Hematopoietic multipotent progenitor cell treated with erythropoietin and hydrocortisone succinate and interleukin-3 and kit ligand, for 4 days (in vitro differentiated cells): ENCODE results near the gene ARHGAP23.

Experiments used
- DNase-seq: peaks from one replicate; pipeline ENCODE4 v3.0.0-alpha.2; 2015

ARHGAP23 gene

DNA sequence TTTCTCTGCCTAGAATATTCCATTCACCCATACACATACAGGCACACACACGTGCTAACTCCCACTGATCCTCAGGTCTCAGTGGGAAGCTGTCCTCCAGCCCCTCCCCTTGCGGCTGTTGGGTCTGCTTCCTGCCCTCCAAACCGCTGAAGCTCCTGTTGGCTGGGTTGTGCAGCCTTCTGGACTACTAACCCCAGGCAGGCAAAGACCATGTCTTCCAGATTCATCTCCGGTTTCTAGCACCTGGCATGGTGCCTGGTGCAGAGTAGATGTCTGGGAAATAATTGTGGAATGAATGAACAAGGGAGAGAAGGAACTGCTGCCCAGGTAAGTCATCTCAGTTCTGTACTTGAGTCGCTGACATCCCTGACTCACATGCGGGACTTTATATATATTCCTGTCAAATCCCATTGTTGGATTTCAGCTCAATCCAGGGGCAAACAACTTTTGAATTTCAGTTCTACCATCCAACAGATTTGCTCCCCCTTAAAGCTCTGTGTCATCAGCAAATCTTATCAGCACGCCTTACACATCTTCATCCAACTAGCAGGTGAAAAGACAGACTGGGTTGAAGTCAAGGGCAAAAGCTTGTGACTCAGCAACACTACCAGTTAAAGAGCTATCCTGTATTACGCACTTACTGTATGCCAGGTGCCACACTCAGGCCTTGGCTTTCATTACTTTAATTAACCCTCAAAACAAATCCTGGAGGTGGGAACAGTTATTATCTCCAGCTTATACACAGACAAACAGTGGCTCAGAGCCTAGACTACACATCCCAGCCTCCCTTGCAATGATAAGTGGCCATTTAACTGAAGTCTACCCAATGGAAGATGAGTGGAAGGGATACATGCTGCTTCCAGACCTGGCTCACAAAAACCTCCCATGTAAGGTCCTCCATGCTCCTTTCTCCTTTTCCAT lies 126.4 kb downstream of the ARHGAP23 start:
- no peak for DNase-seq

DNA sequence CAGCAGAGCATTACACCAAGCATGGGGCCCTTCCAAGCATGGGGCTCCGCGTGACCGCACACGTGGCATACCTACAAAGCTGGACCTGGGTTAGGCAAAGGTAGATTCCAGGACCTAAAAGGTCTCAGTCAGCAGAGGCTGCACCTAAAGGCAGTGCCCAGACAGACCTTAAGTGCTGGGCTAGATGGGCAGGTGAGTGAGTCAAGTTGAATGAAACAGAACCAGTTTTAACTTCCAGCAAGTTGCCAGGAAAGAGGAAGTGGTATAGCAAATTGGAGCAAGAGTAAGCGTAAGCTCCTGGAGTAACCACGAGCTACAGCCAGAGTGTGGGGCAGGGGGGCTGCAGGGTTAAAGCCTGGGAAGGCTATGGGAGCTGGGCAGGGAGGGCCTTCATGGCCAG lies 128.0 kb downstream of the ARHGAP23 start:
- peak; percentile 47 for DNase-seq

DNA sequence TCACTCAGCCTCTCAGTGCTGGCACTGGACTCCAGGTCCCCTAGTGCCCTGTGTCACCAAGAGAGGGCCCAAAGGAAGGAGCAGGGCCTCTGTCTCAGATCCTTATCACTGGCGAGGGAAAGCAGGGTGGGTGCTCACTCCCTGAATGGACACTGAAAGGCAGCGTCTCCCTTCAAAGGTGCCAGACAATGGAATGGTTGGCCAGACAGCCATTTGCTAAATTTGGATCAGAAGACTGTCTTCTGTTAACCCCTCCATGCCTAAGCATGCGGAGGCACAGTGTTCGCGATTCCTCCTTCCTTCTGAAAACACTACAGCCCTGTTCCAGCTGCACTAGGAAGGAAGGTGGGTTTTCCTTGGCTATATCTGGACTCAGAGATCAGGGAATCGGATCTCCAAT lies 129.1 kb downstream of the ARHGAP23 start:
- DNase-seq: no peak

DNA sequence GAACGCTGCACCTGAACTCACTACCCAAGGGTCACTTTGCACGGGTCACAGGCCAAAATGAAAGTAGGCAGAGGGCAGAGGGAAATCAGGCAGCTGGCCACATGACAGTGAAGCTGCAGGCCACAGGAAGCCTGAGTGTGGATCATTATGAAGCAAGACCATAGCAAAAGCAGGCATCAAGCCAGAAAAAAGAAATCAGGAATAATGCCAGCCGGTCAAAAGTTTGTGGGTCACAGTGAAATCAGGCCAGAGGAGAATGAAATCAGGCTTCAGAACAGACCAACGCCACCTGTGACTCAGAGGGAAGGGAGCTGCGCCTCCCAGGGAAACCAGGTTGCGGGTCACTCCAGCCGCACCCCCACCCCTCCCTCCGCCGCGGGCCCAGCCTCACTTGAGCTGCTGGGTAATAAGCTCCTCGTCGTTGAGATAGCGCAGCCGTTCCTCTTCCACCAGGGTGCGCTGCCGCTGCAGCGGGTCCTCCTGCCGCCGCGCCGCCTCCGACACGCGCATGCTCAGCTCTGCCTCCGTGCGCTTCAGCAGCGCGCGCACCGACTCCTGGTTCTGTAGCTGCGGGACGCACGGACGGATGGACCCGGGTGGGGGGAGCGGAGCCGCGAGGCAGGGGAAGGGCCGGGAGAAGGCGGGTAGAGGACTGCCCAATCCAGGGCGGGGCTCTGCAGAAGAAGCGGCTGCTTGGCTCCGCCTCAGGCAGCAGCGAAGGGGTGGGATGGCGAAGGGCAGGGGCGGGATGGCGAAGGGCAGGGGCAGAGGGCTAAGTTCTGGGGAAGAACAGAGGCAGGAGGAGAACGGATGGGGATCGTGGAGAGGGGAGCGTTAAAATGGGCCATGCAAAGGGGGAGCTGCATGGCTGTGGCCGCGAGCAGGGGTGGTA lies 129.8 kb downstream of the ARHGAP23 start:
- peak; percentile 95 for DNase-seq

DNA sequence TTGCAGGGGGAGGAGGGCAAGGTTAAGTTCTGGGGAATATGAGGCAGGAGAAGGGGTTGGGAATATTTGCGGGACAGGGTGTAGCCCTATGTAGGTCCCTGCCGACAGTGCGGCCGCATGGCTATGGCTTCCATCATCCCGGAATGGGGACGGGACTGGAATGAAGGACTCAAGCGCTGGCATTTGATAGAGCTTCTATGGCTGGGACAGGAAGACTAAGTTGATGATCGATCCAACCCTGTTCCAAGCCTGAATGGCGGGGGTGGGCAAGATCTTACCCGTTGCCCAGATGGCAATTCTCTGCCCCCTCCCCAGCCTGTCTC lies 130.4 kb downstream of the ARHGAP23 start:
- no peak for DNase-seq

DNA sequence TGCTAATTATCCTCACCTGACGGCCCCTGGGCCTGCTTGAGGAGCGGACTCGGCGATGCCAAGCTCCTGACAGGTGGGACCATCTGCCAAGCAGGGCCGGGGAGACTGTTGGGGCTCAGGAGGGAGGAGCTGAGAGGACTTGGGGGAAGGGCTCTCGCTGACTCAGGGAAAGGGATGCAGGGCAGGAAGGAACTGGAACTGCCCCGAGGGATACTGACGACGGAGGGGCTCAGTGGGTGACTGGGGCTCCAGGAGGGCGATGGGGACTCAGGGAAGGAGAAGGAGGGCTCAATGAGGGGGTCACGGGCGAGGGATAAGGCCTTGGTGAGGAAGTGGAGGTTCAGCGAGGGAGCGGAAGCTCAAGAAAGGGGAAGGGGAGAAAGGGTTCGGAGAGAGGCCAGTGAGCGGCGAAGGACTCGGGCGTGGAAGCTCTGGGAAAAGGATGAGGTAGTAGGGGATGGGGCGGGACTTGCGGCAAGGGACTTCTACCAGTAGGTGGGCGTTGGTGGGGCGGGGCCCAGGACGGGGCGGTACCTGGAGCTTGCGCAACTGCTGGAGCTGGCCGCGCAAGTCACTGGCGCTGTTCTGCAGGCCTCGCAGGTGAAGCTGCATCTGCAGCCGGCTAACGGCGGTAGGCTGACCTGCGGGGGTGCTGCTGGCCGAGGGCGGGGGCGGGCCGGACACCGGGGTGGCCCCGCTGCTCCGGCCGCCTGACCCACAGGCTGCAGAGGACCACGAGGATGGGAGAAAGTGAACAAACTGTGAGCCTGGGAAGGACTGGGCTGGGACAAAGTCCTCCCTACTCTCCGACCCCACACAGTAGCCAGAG lies 131.0 kb downstream of the ARHGAP23 start:
- DNase-seq: peak; percentile 82

DNA sequence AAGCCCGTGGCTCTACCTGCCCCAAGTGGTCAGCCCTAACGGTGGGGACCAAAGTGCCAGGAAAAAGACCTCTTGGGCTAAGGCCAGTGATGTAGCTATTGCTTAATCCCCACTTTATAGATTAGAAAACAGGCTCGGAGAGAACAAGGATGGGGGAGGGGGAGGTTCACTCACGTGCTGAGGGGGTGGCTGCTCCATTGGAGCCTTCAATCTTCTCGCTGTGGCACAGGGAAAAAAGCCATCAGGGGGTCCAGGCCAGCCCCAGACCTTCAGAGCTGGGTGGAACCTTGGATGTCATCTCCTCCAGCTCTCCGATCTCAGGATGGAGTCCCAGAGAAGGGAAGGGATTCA lies 131.6 kb downstream of the ARHGAP23 start:
- no peak for DNase-seq

DNA sequence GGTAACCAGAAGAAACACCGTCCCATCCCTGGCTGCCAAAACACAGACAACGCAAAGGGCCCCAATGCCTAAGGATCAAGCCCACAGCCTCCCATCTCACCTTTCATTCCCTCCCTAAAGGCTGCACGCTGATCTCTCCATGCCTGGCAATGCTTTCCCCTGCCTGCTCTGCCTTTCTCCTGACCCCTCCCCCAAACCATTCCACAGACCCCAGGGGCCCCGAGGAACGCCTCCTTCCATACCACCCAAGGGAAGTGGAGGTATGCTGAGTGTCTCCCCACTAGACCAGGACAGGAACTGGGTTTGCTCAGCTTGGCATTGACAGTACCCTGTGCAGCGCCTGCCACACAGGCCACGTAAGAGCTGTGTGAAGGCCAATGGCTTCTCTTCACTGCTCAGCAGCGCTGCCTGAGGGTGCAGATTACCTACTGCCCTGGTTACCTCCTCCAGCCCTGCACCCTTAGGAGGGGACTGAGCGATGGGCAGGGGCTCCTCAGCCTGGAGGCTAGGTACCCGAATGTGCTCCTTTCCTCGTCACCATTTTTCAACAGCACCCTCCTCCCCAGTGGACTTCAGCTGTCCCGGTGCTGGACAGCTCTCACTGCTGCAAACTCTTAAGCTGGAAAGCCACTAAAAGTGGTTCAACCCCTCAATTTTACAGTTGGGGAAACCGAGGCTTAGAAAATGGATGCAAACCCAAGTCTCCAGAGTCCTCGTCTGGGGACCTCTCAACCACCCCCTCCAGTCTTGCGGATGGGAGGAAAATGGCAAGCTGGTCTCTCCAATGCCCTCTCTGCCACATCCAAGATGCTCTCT lies 132.4 kb downstream of the ARHGAP23 start:
- peak; percentile 58 for DNase-seq

DNA sequence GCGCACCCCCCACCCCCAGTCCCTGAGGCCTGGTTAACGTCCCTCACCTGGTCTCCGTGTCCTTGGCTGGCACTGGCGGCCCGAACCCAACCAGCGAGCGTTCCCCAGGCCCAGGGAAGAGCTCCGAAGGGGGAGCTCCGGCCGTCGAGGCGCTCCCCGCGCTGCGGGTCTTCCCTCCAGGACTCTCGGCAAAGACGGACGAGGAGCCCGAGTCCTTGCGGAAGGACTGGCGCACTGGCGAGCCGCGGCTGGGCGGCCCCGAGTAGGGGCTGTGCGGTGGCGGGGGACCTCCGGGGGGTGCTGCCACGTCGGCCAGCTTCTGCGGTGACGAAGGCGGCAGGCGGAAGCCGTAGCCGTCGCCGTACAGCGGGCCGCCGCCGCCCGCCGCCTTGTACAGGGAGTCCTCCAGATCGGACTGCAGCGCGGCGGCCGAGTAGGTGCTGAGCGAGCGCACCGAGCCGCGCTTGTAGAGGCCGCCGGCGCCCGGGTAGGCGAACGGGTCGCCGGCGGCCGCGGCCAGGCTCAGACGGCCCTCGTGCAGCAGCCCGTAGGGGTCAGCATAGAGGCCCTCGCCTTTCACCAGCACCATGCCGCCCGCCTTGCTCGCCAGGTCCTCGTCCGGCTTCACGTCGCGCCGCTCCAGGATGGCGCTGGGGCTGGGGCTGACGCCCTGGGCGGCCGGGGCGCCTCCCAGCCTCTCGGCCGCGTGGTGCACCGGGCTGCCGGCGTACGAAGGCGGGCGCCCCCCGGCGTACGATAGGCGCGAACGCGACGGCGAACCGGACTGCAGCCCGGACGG lies 133.4 kb downstream of the ARHGAP23 start:
- peak; percentile 37 for DNase-seq
